Renal cortex interstitium (tissue), 11 donors: ENCODE data around the gene IKZF1. TPM values are rescaled to one million over a fixed set of nuclear protein-coding genes. Genes with fewer than 3 reads are reported as not detected.

Source experiments
- DNase-seq, 11 donors: peaks; one replicate each; pipeline ENCODE4 v3.0.0-alpha.2; 2013; ENCODE audit warnings: low read depth in 9 of 11, low spot score in 4 of 11; ENCODE audit errors: extremely low read depth in 1 of 11
- polyA plus RNA-seq, 3 donors: library from polyadenylated mRNA; unstranded; fragments of 120-200 nt; gene quantifications; one replicate each; pipeline ENCODE4 v1.2.1, GENCODE V29; 2013; ENCODE audit not compliant: insufficient read length in 3 of 3

IKZF1 gene
- polyA plus RNA-seq, 3 donors = 0.98 to 1.8 (median 1.1) TPM

DNA sequence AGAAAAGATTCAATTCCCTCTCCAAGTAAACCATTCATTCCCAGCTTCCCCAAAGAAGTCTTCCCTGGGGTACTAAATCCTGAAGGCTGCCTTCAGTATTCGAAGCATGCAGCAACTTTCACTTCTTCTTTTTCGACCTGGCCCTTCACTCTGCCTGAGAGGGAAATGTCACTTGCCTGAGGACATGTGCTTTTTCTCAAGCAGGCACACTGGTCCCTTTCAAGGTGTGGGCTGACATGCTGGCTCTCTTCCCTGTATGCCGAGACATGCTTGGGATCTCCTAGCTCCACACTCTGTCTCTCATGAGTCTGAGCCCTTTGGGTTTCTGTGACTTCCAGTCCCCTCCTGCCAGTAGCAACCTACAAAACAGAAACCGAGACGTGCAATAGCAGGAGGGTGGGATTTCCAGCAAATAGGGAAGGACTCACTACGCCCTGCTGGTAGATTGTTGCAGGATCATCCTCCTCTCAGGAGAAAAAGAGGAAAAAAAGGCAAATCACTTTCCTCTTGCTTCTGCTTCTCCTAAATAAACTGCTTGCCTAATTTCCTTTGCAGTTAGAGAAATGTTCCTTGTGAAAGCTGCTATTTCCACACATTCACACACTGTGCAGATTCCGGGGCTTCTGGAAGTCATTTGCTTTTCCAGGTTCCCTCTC lies 112.1 kb downstream of the IKZF1 start:
- DNase-seq = no peak

DNA sequence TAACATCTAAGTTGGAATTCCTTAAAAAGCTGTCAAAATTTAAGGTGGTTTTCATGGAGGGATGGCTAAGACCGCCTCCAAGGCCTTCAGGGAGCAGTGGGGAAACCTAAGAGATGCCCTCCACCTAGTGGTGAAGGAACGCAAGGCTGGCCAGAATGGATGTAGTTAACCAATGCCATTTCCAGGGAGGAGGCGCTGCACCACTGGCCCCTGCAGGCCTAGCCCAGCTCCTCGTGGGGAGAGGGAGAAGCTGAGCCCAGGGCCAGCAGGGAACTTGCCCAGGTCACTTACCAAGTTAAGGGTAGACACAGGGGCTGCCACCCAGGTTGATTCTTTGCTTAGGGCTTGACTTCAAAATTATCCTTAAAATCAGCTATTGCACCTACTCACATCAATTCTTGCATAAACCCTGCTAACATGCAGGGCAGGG lies 113.6 kb downstream of the IKZF1 start:
- peak; percentile 43 to 73 (median 51) for DNase-seq

DNA sequence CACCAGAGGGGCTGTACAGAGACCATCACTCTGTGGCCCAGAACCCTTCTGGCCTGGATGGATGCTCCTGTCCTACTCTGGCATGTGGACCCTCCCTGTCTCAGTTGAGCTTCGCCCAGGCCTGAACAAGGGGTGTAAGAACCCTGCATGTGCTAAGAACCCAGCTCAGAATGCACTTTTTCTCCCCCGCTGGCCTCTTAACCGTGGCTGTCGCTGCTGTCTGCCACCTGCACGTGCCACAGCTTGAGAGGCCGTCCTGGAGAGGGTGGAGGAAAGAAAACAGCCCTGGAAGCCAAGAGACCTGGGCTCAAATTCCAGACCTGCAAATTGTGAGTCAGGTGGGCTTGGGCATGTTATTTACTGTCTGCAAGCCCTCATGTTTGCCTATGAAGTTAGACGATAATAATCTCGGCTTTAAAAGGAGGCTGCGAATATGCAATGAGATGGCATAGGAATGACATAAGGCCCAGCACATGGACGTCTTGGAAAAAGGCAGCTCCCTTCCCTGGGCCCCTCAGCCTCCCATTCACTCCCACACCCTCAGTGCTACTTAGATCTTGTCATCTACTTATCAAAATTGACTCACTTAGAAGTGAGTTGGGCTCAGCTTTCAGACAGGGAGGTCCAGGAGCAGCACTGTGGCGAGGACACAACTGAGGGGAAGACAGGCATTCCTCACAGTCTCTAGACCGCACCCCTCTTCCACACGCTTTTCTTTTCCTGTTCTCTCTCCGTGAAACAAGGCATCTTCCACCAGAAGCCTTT lies 114.2 kb downstream of the IKZF1 start:
- no peak for DNase-seq

DNA sequence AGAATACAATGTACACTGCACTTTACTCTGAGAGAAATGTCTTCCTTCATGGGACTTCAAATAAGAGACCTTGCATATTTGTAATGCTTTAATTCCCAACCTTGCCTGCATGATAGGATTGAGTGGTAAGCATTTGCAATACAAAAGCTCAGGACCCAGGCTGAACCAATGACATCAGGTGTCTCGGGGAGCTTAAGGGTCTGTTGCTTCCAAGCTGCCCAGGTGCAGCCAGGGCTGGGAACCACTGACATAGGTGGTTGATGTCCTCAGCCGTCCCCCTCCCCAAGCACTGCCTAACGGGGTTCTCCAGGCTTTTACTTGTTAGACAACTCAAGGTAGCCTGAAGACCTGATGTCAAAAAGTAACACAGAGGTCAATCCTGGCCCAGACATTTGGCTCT lies 116.5 kb downstream of the IKZF1 start:
- no peak for DNase-seq

DNA sequence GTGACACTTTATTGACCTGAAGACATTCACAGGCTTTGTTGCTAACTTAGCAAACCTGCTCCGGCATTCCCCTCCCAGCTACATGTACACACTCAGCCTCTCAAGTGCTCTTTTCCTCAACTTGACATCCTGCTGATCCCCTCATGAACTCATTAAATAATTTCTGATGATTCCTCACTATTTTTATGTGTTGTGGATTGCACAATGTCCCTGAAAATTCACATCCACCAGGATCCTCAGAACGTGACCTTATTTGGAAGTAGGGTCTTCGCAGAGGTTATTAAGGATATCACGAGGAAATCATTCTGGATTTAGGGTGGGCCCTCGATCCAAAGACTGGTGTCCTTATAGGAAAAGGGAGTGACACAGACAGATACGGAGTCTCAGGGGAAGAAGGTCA lies 118.3 kb downstream of the IKZF1 start:
- no peak for DNase-seq

DNA sequence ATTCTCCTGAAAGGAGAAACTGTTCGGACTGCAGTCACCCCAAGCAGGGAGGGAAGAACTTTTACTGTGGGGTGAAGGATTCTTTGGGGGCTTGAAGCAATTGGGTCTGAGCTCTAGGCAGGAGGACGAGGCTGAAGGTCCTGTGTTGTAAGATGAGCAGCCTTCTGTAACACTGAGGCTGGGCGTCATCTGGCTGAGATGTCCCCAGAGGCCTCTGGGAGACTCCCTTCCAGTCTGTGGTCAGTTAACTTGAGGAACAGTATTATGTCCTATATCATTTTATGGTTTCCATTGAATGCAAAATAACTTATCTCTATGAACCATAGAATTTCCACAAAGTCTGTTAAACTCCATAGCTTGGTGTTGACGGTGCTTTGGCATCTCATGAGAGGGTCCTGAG lies 119.3 kb downstream of the IKZF1 start:
- DNase-seq = no peak

DNA sequence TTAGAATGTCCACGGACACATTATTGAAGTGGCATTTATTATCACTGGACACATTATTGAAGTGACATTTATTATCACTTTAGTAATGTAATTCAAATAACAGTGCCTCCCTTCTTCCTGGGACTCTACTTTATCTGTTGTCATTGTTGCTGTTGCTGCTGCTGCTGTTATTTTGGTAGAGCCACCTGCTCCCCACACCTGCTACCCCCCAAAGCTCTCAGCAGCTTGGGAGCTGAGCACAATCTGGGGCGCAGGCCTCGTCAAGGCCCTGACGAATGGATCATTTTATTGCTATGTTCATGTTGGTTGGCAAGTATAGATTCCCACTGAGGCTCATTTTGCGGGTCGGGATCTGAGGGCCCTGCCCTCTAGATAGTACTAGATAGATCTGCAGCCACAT lies 120.8 kb downstream of the IKZF1 start:
- no peak for DNase-seq

DNA sequence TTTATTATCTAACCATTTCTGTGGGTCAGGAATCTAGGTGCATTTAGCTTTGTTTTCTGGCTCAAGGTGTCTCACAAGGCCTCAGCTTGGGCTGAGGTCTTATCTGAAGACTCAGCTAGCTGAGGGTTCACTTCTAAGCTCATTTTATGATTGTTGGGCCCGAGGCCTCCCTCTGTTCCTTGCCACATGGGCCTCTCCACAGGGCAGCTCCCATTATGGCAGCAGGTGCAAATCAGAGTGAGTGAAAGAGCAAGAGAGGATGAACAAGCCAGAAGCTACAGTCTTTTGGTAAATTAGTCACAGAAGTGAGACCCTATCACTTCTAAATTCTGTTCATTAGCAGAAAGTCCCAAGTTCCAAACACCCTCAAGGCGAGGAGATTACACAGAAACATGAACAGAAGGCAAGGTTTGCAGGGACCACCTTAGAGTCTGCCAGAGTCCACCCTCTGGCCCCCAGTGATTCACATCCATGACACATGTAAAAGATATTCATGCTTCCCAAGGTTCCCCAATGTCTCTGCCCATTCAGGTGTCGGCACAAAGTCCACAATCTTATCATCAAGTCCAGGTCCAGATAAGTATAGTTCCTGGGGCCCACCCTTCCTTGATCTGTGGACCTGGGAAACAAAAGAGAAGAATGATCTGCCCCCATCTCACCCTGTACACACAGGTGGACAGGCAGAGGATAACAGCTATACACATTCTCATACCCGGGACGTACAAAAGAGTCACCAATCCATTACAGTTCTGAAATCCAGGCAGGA lies 121.9 kb downstream of the IKZF1 start:
- DNase-seq = no peak

DNA sequence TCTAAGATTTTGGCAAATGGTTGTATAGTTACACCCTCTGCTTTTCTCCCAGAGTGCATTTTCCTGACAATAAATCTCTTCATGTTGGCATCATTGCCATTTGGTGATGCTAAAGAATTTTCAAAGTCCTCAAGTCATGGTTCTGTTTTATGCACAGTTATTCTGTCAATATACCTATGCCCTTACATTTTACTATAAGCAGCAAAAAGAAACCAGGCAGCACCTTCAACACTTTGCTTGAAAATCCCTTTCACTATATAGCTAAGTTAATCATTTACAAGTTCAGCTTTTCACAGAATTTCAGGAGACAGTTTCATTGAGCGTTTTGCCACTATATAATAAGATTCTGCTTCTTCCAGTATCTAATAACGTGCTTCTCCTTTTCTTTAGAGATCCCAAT lies 123.0 kb downstream of the IKZF1 start:
- DNase-seq = no peak

DNA sequence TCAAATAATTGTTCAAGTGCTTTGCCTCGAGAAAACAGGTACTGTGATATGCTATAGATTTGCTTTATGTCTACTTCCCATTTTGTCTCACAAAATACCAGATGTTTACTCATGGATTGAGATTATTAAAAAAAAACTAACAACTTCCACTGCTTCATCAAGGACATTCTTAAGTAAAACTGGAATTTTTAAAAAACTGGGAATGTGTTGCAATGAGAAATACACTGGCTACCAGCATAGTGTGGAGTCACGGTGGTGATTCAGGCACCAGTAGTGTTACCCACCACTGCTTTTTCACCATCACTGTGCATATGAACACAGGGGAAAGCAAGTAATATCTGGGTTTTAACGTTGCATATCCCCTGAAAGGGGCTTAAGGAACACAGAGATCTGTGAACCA lies 124.4 kb downstream of the IKZF1 start:
- DNase-seq = no peak

DNA sequence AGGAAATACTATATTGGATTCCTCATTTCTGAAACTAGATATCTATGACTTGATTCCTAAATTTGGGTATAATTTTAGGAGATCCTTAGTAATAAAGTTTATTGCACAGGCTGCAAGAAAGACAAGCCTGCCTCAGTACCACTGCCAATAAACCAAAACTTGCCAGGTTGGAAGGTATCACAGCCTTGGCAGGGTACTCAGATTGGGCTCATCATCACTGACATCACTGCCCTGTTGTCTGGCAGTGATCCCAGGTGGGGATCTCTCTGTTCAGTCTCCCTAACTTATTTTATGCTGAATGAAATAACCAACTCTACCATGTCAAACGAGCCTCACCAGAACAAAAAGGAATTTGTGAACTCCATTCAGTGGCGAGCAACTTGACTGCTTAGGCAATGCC lies 126.8 kb downstream of the IKZF1 start:
- no peak for DNase-seq

DNA sequence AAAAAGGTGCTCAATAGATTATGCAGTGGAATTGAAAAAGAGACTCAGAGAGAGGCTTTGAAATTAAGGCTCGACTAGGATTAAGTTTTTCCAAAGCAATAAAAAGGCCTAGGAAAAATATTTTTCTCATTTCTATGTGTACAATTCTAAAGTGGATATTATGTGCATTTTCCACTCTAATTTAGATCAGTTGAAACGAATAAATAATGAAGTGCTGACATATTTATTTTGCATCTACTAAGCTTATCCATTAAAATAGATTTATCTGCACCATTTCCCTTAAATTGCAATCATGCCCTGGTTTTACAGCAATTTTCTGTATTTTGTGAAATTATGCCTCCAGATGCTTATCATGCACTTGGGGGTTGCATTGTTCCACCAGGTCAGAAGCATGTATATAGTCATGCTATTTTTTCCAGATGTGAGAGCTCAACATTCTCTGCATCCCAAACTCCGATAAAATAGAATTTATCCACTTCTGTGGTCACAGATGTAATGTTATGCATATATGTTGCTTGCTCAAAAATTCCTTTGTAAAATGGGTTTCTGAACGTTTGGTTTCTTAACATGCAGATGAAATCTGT lies 127.3 kb downstream of the IKZF1 start:
- no peak for DNase-seq

DNA sequence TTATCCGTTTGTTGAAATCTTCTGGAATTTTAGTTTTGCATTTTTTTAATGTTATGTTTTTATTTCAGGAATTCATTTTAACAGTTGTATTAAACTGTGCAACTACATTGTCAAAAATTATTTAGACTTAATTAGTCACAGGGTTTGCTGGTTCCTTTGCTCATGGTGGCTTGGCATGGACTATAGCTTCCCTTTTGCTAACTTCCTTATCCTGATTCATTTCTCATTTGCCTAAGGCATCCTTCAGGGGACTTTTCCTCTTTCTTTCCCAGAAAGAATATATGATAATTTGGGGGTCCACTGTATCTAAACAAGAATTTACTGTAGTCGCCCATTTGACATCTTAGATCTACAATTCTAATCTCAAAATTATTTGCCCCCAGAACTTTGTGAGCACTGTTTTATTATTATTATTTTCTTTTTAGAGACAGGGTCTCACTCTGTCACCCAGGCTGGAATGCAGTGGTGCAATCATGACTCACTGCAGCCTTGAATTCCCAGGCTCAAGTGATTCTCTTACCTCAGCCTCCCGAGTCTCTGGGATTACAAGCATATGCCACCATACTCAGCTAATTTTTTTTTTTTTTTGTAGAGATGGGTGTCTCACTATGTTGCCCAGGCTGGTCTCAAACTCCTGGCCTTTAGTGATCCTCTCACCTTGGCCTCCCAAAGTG lies 131.8 kb downstream of the IKZF1 start:
- DNase-seq = no peak

DNA sequence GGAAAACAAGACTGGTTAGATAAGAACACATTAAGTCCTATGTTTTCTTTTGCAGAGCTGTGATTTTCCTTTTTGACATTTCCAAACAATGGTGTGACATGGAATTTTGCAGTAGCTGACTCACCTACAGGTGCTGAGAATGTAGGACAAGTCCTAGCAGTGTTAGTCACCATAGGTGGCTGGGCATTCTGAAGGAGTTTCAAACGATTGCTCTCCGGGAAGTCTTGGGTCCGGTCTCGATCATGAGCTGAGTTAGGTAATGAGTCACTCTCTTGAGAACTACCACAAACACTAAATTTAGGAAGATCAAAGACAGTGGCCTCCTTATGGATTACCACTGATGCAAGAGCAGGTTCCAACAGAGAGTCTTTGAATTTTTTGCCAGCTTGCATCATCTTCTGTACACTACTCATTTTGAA lies 142.0 kb downstream of the IKZF1 start:
- DNase-seq = no peak

DNA sequence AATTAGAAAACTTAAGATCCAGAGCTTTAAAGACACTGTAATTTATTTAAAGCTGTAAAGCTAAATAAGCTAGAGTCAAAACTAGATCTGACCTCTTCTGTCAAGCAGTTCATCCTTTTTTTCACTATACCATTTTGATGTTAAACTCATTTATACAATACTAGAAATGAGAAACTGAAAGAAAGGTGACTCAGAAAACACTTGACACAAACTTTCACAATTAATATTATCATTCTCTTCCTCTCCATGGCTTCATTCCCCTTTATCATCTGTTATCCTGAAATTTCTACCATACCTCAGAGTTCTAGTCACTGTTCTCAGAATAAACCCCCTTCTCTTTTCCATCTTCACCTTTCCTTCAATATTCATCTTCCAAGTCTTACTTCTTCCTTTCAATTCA lies 144.3 kb downstream of the IKZF1 start:
- no peak for DNase-seq

DNA sequence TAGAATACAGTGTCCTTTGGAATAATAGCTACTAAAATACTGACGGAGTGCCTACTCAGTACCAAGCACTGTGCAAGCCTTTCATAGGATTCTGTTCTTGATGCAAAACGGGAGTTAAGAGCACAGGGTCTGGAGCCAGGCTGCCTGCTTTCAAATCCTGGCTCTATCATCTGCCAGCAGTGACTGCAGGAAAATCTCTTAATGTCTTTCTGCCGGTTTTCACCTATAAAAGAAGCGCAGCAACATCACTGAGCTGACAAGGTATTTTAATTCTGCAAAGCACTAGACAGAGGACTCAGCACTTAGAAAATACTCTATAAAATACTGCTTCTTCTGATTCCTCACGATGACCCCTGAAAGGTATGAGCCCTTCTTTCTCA lies 145.0 kb downstream of the IKZF1 start:
- no peak for DNase-seq

DNA sequence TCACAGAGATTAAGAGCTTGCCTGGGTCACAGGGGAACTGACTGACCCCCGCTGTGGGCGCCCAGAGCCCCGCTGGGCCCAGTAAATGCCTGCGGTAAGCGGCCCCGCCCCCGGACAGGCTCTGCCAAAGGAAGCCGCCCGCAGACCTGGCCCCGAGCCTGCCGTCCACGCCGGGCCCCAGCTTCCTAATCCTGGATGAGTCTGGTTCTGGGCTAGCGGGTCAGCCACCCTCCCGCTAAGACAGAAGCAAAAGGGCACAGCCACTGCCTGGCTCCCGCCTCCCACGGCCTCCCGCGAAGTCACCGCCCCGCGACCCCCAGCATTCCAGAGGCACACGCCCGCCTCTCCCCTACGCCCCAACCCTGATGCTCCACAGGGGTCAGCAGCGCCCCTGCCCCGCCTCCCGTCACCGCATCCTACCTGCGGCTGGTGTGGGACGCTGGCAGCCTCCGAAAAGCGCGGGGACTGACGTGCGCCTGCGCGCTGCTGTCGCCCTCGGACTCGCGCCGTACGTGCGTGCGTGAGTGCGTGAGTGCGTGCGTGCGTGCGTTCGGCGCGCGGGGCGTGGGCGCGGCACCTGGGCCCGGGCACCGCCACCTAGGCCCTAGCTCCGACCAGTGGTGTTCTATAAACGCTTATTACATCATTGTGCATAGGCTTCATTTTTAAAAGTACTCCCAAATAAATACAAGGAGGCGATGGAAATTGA lies 145.5 kb downstream of the IKZF1 start, which contains the start of gene FIGNL1:
TSS of gene FIGNL1 (minus strand) at position 470 of the 709 bp plus-strand sequence. CDS start 3,063 bp downstream, outside the sequence.
- DNase-seq = peak in 10 of 11 donors; percentile 27 to 61 (median 50)

DNA sequence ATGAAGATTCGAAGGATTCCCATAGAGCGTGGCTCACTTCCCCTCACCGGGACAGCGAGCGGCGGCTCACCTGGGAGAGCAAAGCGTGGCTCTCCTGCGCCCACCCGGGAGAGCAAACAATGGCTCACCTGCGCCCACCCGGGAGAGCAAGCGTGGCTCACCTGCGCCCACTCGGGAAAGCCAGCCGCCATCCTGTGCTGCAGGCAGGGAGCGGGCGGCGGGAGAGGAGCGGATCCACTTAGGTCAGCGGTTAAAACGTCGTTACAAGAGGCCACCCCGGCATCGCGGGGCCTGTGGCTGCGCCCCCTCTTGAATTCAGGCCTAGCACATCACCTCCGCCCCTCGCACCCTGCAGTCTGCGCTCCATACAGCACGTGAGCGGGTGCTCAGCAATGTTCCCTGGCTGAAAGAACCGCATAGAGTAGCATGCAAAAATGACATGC lies 146.1 kb downstream of the IKZF1 start:
- DNase-seq = peak in 1 of 11 donors; percentile 9
